Tibial artery (tissue), 4 donors: ENCODE results near the gene C14orf93.
A peak's percentile ranks its signal among the peaks of the same experiment; 100 is the strongest.
"Not testable (repeated sequence)": the region's sequence is repeated elsewhere in the genome, so short reads cannot be mapped to it uniquely, and the experiment has no call there.

Experiments
- DNase-seq, 2 donors: peaks; one replicate each; pipeline ENCODE4 v3.0.0-alpha.2; 2019
- H3K27ac ChIP-seq, 2 donors: fragments of 200-600 bp; sonication (generic) in 1 of 2; 1 replicate in 1 of 2; 2 replicates in 1 of 2; pipeline ENCODE4 v1.5.1; 2018 to 2019; ENCODE audit warnings: mild to moderate bottlenecking in 1 of 2
- H3K27me3 ChIP-seq, 2 donors: fragments of 200-600 bp; sonication (generic) in 1 of 2; one replicate each; pipeline versions ENCODE4 v1.5.1 to v1.6.0; 2016 to 2019
- H3K36me3 ChIP-seq, 3 donors: fragments of 200-600 bp; sonication (generic) in 2 of 3; one replicate each; pipeline ENCODE4 v1.5.1; 2016 to 2019; ENCODE audit warnings: mild to moderate bottlenecking in 2 of 3
- H3K4me1 ChIP-seq, 4 donors: fragments of 200-600 bp; sonication (generic) in 2 of 4; 1 replicate in 3 of 4; 2 replicates in 1 of 4; pipeline ENCODE4 v1.5.1; 2016 to 2019
- H3K4me3 ChIP-seq, 2 donors: fragments of 200-600 bp; sonication (generic) in 1 of 2; 1 replicate in 1 of 2; 2 replicates in 1 of 2; pipeline ENCODE4 v1.5.1; 2018 to 2019; ENCODE audit warnings: mild to moderate bottlenecking in 2 of 2
- H3K9me3 ChIP-seq, 3 donors: fragments of 200-600 bp; sonication (generic) in 1 of 3; one replicate each; pipeline ENCODE4 v1.5.1; 2016 to 2019
- CTCF ChIP-seq, 2 experiments: fragments of 200-600 bp in 1 of 2; fragments of 450-650 bp in 1 of 2; IDR thresholded peaks; one replicate each; pipeline ENCODE4 v1.5.1; 2017 to 2019; ENCODE audit warnings: antibody characterized with exemption in 2 of 2, mild to moderate bottlenecking in 1 of 2, moderate library complexity in 1 of 2
- intact Hi-C: fragments of 100-400 bp; cut with DNase I; formaldehyde crosslinking; loops from one replicate; pipeline ENCODE4 v1.15.0; 2023; ENCODE audit warnings: low total_unique reads

The C14orf93 gene

GRCh38 chr14:23009483-23009938 lies 432 bp downstream of the C14orf93 start:
- Histone ChIP-seq H3K27ac (peak overlapping the region; percentile 83 to 85), H3K36me3 (no peaks in the 10 kb centered on the region), H3K4me3 (peak overlapping the region; percentile 53 to 64), H3K27me3 (no peaks in the 10 kb centered on the region), H3K9me3 (no peaks in the 10 kb centered on the region), H3K4me1 (peaks cover 0 to 23% (median 14%) of the 10 kb centered on the region in 4 donors)
- TF ChIP-seq CTCF (IDR thresholded peaks at IDR 0.05): no peak
- intact Hi-C loops: no loop called here
- no peak for DNase-seq

GRCh38 chr14:23008831-23009230 lies 1.1 kb downstream of the C14orf93 start:
- H3K4me3 ChIP-seq: no peak overlapping the region
- H3K27me3 ChIP-seq: no peaks in the 10 kb centered on the region
- intact Hi-C loops: no loop called here
- peaks cover 0 to 23% (median 14%) of the 10 kb centered on the region in 4 donors for H3K4me1 ChIP-seq
- H3K27ac ChIP-seq: no peak overlapping the region
- H3K36me3 ChIP-seq: no peaks in the 10 kb centered on the region
- TF ChIP-seq CTCF (IDR thresholded peaks at IDR 0.05): no peak
- no peak for DNase-seq
- no peaks in the 10 kb centered on the region for H3K9me3 ChIP-seq

GRCh38 chr14:23006544-23007419 lies 3.2 kb downstream of the C14orf93 start:
- peaks cover 0 to 23% (median 14%) of the 10 kb centered on the region in 4 donors for H3K4me1 ChIP-seq
- peak in 1 of 2 experiments; percentile 25 for TF ChIP-seq CTCF (IDR thresholded peaks at IDR 0.05)
- H3K36me3 ChIP-seq: no peaks in the 10 kb centered on the region
- no peaks in the 10 kb centered on the region for H3K27me3 ChIP-seq
- H3K27ac ChIP-seq: peak overlapping the region; percentile 92
- intact Hi-C loops: no loop called here
- DNase-seq: peak; percentile 95 to 98
- peak overlapping the region; percentile 64 to 65 for H3K4me3 ChIP-seq
- no peaks in the 10 kb centered on the region for H3K9me3 ChIP-seq

GRCh38 chr14:23006188-23006534 lies 3.8 kb downstream of the C14orf93 start:
- Histone ChIP-seq H3K4me3 (peak overlapping the region; percentile 64 to 65), H3K27ac (peak overlapping the region; percentile 92), H3K9me3 (no peaks in the 10 kb centered on the region), H3K27me3 (no peaks in the 10 kb centered on the region), H3K4me1 (peaks cover 0 to 23% (median 14%) of the 10 kb centered on the region in 4 donors), H3K36me3 (no peaks in the 10 kb centered on the region)
- intact Hi-C loops: no loop called here
- TF ChIP-seq CTCF (IDR thresholded peaks at IDR 0.05): no peak
- no peak for DNase-seq

GRCh38 chr14:23005451-23006187 lies 4.3 kb downstream of the C14orf93 start:
- no peaks in the 10 kb centered on the region for H3K36me3 ChIP-seq
- TF ChIP-seq CTCF (IDR thresholded peaks at IDR 0.05): no peak
- no peak overlapping the region for H3K4me3 ChIP-seq
- peak overlapping the region; percentile 92 for H3K27ac ChIP-seq
- DNase-seq: no peak
- intact Hi-C loops: no loop called here
- H3K9me3 ChIP-seq: no peaks in the 10 kb centered on the region
- no peaks in the 10 kb centered on the region for H3K27me3 ChIP-seq
- H3K4me1 ChIP-seq: peaks cover 0 to 23% (median 14%) of the 10 kb centered on the region in 4 donors

GRCh38 chr14:23004274-23004673 lies 5.7 kb downstream of the C14orf93 start:
- DNase-seq, H3K27me3 ChIP-seq, H3K27ac ChIP-seq, H3K9me3 ChIP-seq, H3K4me3 ChIP-seq, H3K36me3 ChIP-seq, intact Hi-C loops: not testable (repeated sequence)
- H3K4me1 ChIP-seq: peaks cover 0 to 18% (median 12%) of the 10 kb centered on the region in 4 donors
